ENCODE data around the gene NBEA. TPM values are rescaled to one million over a fixed set of nuclear protein-coding genes. Genes with fewer than 3 reads are reported as not detected.

The NBEA gene
- total RNA-seq, 1 donor from 2014 or later, result 27.3 TPM

- intact Hi-C loops (cut with DNase I), result loop anchor here (5.0 kb wide), 1 partner anchor 45 kb away; no protein-coding TSS in a partner anchor
These were observed 655.4 kb downstream of the NBEA start for GRCh38 chr13:35597451-35597850.

GRCh38 chr13:35598233-35598632 is 656.2 kb downstream of the NBEA start:
- no peak for DNase-seq (ENCODE audit: low spot score)
- intact Hi-C loops (cut with DNase I), result loop anchor here (5.0 kb wide), 1 partner anchor 46 kb away; no protein-coding TSS in a partner anchor

More at GRCh38 chr13:35597451-35597850, 655.4 kb downstream of the NBEA start:
- no peak for DNase-seq (ENCODE audit: low spot score)

- no peak for DNase-seq (ENCODE audit: low spot score)
- intact Hi-C loops (cut with DNase I), result loop anchor here (5.0 kb wide), 1 partner anchor 47 kb away; no protein-coding TSS in a partner anchor
These were observed 656.8 kb downstream of the NBEA start for GRCh38 chr13:35598790-35599369.

- DNase-seq (ENCODE audit: low spot score), result no peak
- intact Hi-C loops (cut with DNase I), result loop anchor here (5.0 kb wide), 1 partner anchor 47 kb away; no protein-coding TSS in a partner anchor
These were observed 657.3 kb downstream of the NBEA start for GRCh38 chr13:35599384-35599783.

- no peak for DNase-seq (ENCODE audit: low spot score)
- intact Hi-C loops (cut with DNase I), result no loop called here
These were observed 658.1 kb downstream of the NBEA start for GRCh38 chr13:35600137-35600536.

GRCh38 chr13:35603593-35604285 is 661.7 kb downstream of the NBEA start:
- no peak for DNase-seq (ENCODE audit: low spot score)
- intact Hi-C loops (cut with DNase I), result no loop called here

- no peak for DNase-seq (ENCODE audit: low spot score)
- intact Hi-C loops (cut with DNase I), result no loop called here
These were observed 672.6 kb downstream of the NBEA start for GRCh38 chr13:35614666-35615065.

- no peak for DNase-seq (ENCODE audit: low spot score)
- intact Hi-C loops (cut with DNase I), result no loop called here
These were observed 675.4 kb downstream of the NBEA start for GRCh38 chr13:35617420-35617819.

GRCh38 chr13:35618565-35619083 is 676.6 kb downstream of the NBEA start:
- intact Hi-C loops (cut with DNase I), result no loop called here

GRCh38 chr13:35621989-35622388 is 679.9 kb downstream of the NBEA start:
- intact Hi-C loops (cut with DNase I), result no loop called here
- no peak for DNase-seq (ENCODE audit: low spot score)

More at GRCh38 chr13:35618565-35619083, 676.6 kb downstream of the NBEA start:
- DNase-seq (ENCODE audit: low spot score), result no peak

- DNase-seq (ENCODE audit: low spot score), result no peak
These were observed 687.0 kb downstream of the NBEA start for GRCh38 chr13:35629026-35629425.

GRCh38 chr13:35630551-35631275 is 688.6 kb downstream of the NBEA start:
- intact Hi-C loops (cut with DNase I), result loop anchor here (5.0 kb wide), 1 partner anchor 322 kb away; no protein-coding TSS in a partner anchor
- DNase-seq (ENCODE audit: low spot score), result no peak

More at GRCh38 chr13:35629026-35629425, 687.0 kb downstream of the NBEA start:
- intact Hi-C loops (cut with DNase I), result loop anchor here (5.0 kb wide), 1 partner anchor 158 kb away; no protein-coding TSS in a partner anchor

GRCh38 chr13:35631666-35632065 is 689.6 kb downstream of the NBEA start:
- no peak for DNase-seq (ENCODE audit: low spot score)
- intact Hi-C loops (cut with DNase I), result loop anchor here (5.0 kb wide), 1 partner anchor 321 kb away; no protein-coding TSS in a partner anchor

- no peak for DNase-seq (ENCODE audit: low spot score)
- intact Hi-C loops (cut with DNase I), result no loop called here
These were observed 701.6 kb downstream of the NBEA start for GRCh38 chr13:35643625-35644024.

GRCh38 chr13:35646056-35646774 is 704.1 kb downstream of the NBEA start:
- DNase-seq (ENCODE audit: low spot score), result no peak
- intact Hi-C loops (cut with DNase I), result no loop called here

- intact Hi-C loops (cut with DNase I), result no loop called here
- DNase-seq (ENCODE audit: low spot score), result no peak
These were observed 706.1 kb downstream of the NBEA start for GRCh38 chr13:35648201-35648600.

- intact Hi-C loops (cut with DNase I), result no loop called here
- no peak for DNase-seq (ENCODE audit: low spot score)
These were observed 707.1 kb downstream of the NBEA start for GRCh38 chr13:35649162-35649561.

GRCh38 chr13:35659796-35660195 is 717.7 kb downstream of the NBEA start:
- intact Hi-C loops (cut with DNase I), result no loop called here
- no peak for DNase-seq (ENCODE audit: low spot score)

GRCh38 chr13:35664747-35665146 is 722.7 kb downstream of the NBEA start:
- intact Hi-C loops (cut with DNase I), result no loop called here
- no peak for DNase-seq (ENCODE audit: low spot score)

Measured in cardiac septum (tissue), 1 donor.